Inferior parietal cortex (tissue), 1 donor: ENCODE data around the gene OR2C1.

ENCODE experiments used
- DNase-seq: peaks from one replicate; pipeline ENCODE4 v3.0.0-alpha.2; 2016; ENCODE audit errors: extremely low spot score

OR2C1 gene

GRCh38 chr16:3400446-3400778 lies 44.7 kb downstream of the OR2C1 start:
- no peak for DNase-seq

GRCh38 chr16:3400779-3401688 lies 45.3 kb downstream of the OR2C1 start, which contains the start of the genes ZNF174 and ZSCAN32:
ZNF174 (plus strand) TSS chr16:3401215; CDS start chr16:3402005, 790 bp downstream.
ZSCAN32 (minus strand) TSS chr16:3401004; CDS start chr16:3397557, 3,447 bp downstream.
- DNase-seq: peak; percentile 99

GRCh38 chr16:3401719-3402397 lies 46.2 kb downstream of the OR2C1 start:
- no peak for DNase-seq
